Esophagus muscularis mucosa (tissue), 4 donors: ENCODE measurements around the gene VPS41. TPM values are rescaled to one million over a fixed set of nuclear protein-coding genes. Genes with fewer than 3 reads are reported as not detected.

ENCODE experiments used
- DNase-seq: peaks from one replicate; pipeline ENCODE4 v3.0.0-alpha.2; 2017; ENCODE audit errors: extremely low spot score
- H3K27ac ChIP-seq, 4 donors: fragments of 200-600 bp; sonication (generic); replicated peaks in 1 of 4; 1 replicate in 3 of 4; 2 replicates in 1 of 4; pipeline ENCODE4 v1.5.1; 2016 to 2019; ENCODE audit warnings: mild to moderate bottlenecking in 1 of 4
- H3K27me3 ChIP-seq, 4 donors: fragments of 200-600 bp; sonication (generic); one replicate each; pipeline versions ENCODE4 v1.5.1 to v1.6.0; 2016 to 2019
- H3K36me3 ChIP-seq, 4 donors: fragments of 200-600 bp; sonication (generic); one replicate each; pipeline ENCODE4 v1.5.1; 2016 to 2019
- H3K4me1 ChIP-seq, 4 donors: fragments of 200-600 bp; sonication (generic); one replicate each; pipeline ENCODE4 v1.5.1; 2016 to 2019
- H3K4me3 ChIP-seq, 4 donors: fragments of 200-600 bp; sonication (generic); 1 replicate in 2 of 4; 2 replicates in 2 of 4; pipeline ENCODE4 v1.5.1; 2016 to 2019; ENCODE audit warnings: mild to moderate bottlenecking in 4 of 4, moderate library complexity in 1 of 4
- H3K9me3 ChIP-seq, 4 donors: fragments of 200-600 bp; sonication (generic); 1 replicate in 3 of 4; 2 replicates in 1 of 4; pipeline ENCODE4 v1.5.1; 2016 to 2019
- EP300 ChIP-seq: sonication (generic); formaldehyde crosslinking; IDR thresholded peaks from one replicate; pipeline ENCODE4 v1.6.1; 2017; ENCODE audit warnings: antibody characterized with exemption
- POLR2A ChIP-seq: fragments of 450-650 bp; IDR thresholded peaks from one replicate; pipeline ENCODE4 v1.6.1; 2017; ENCODE audit warnings: antibody characterized with exemption, moderate library complexity, mild to moderate bottlenecking, low read depth
- POLR2AphosphoS5 ChIP-seq, 2 donors: sonication (generic); formaldehyde crosslinking; IDR thresholded peaks; one replicate each; pipeline ENCODE4 v1.6.1; 2017; ENCODE audit warnings: antibody characterized with exemption in 2 of 2
- WGBS: methylation state at CpG from one replicate; pipeline ENCODE4 v1.1.5; 2018; 5-methylcytosine and 5-hydroxymethylcytosine counted together
- intact Hi-C: fragments of 100-400 bp; cut with DNase I; formaldehyde crosslinking; loops from one replicate; pipeline ENCODE4 v1.15.1; 2023
- total RNA-seq, 4 donors: library from RNA; depleted of rRNA; stranded (reverse); fragments of >200 nt; gene quantifications; one replicate each; pipeline versions ENCODE4 v1.1.0 to v1.2.1, GENCODE V29; 2016
- TF ChIP-seq, protein P1 (sequence below), 3 experiments: fragments of 200-600 bp in 2 of 3; fragments of 450-650 bp in 1 of 3; sonication (generic) in 2 of 3; IDR thresholded peaks; one replicate each; pipeline ENCODE4 v1.5.1; 2017 to 2019; ENCODE audit warnings: antibody characterized with exemption in 3 of 3, mild to moderate bottlenecking in 2 of 3, moderate library complexity in 1 of 3

Gene VPS41
- total RNA-seq, 4 donors from 2014 or later = 32.0 to 50.3 (median 32.9) TPM

DNA sequence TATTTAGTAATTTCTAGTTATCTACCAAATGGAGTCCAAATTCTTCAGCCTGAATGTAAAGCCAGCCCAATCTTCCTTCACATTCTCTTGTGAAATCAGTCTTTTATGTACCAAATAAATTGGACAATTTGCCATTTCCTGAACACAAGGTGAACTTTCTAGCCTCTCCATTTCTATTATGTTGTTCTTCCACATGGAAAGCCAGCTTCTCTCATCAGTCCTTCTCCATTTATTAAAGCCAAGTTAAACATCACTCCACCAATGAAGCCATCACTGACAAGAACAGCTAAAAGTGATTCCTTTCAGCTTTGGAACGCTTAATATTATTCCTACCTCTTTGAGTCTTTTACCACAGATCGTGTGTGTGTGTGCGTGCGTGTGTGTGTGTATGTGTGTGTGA is 88.4 kb downstream of the VPS41 start:
- 96% methylated on average over 4 of the region's 4 CpGs for WGBS
- no peak for DNase-seq
- Histone ChIP-seq H3K4me1 (peaks cover 3 to 4% (median 4%) of the 10 kb centered on the region in 4 donors), H3K27me3 (no peaks in the 10 kb centered on the region), H3K9me3 (peaks cover 0 to 6% (median 3%) of the 10 kb centered on the region in 4 donors), H3K36me3 (peaks cover 0 to 30% (median 3%) of the 10 kb centered on the region in 4 donors), H3K27ac (no peak overlapping the region), H3K4me3 (no peak overlapping the region)
- intact Hi-C loops = no loop called here
- TF ChIP-seq POLR2A (no peak), POLR2AphosphoS5 (IDR thresholded peaks at IDR 0.05) (no peak), EP300 (no peak)
- TF ChIP-seq, protein P1, sequence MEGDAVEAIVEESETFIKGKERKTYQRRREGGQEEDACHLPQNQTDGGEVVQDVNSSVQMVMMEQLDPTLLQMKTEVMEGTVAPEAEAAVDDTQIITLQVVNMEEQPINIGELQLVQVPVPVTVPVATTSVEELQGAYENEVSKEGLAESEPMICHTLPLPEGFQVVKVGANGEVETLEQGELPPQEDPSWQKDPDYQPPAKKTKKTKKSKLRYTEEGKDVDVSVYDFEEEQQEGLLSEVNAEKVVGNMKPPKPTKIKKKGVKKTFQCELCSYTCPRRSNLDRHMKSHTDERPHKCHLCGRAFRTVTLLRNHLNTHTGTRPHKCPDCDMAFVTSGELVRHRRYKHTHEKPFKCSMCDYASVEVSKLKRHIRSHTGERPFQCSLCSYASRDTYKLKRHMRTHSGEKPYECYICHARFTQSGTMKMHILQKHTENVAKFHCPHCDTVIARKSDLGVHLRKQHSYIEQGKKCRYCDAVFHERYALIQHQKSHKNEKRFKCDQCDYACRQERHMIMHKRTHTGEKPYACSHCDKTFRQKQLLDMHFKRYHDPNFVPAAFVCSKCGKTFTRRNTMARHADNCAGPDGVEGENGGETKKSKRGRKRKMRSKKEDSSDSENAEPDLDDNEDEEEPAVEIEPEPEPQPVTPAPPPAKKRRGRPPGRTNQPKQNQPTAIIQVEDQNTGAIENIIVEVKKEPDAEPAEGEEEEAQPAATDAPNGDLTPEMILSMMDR (IDR thresholded peaks at IDR 0.05) = no peak

DNA sequence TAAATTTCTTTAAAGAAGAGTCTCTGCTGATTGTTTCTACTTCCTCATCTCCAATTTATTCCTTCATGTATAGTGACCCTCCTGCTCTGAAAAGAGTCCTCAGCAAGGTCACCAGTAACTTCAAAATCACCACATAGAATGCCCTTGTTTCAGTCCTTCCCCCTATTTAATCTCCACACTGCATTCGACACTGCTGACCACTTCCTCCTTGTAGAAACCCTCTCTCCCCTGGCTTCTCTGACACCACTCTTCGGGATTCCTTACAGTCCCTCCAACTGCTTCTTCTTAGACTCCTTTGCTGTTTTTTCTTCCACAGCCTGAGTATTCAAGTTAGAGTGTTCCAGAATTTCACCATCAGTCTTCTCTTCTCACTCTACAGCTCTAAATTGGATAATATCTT is 89.5 kb downstream of the VPS41 start:
- no peaks in the 10 kb centered on the region for H3K27me3 ChIP-seq
- no peaks in the 10 kb centered on the region for H3K4me1 ChIP-seq
- intact Hi-C loops = no loop called here
- H3K4me3 ChIP-seq = no peak overlapping the region
- TF ChIP-seq POLR2AphosphoS5 (IDR thresholded peaks at IDR 0.05) (no peak), EP300 (no peak), POLR2A (no peak)
- TF ChIP-seq, protein P1 (IDR thresholded peaks at IDR 0.05) = no peak
- H3K36me3 ChIP-seq = peaks cover 0 to 36% (median 3%) of the 10 kb centered on the region in 4 donors
- 71% methylated on average over 2 of the region's 2 CpGs for WGBS
- peaks cover 0 to 6% (median 3%) of the 10 kb centered on the region in 4 donors for H3K9me3 ChIP-seq
- H3K27ac ChIP-seq = no peak overlapping the region
- DNase-seq = no peak

DNA sequence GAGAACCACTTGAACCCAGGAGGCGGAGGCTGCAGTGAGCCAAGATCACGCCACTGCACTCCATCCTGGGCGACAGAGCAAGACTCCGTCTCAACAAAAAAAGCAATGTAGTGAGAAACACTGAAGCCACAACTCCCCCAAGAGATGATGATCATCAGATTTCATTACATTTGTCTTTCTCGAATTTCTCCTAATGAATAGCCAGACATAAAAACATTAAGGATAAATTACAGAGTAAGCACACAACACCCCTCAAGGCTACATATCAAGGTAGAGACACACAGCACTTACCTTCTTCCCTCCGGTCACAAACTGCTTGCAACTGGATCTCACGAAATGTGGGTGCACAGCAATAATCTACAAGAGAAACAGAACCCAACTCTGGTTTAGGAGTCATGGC is 91.5 kb downstream of the VPS41 start:
- no peaks in the 10 kb centered on the region for H3K9me3 ChIP-seq
- no peak for DNase-seq
- H3K27me3 ChIP-seq = no peaks in the 10 kb centered on the region
- H3K36me3 ChIP-seq = peaks cover 0 to 36% (median 3%) of the 10 kb centered on the region in 4 donors
- TF ChIP-seq, protein P1 (IDR thresholded peaks at IDR 0.05) = no peak
- no peak for TF ChIP-seq POLR2A
- no peak for TF ChIP-seq POLR2AphosphoS5 (IDR thresholded peaks at IDR 0.05)
- no peak for TF ChIP-seq EP300
- no peaks in the 10 kb centered on the region for H3K4me1 ChIP-seq
- intact Hi-C loops = no loop called here
- no peak overlapping the region for H3K4me3 ChIP-seq
- 96% methylated on average over 7 of the region's 7 CpGs for WGBS
- H3K27ac ChIP-seq = no peak overlapping the region

DNA sequence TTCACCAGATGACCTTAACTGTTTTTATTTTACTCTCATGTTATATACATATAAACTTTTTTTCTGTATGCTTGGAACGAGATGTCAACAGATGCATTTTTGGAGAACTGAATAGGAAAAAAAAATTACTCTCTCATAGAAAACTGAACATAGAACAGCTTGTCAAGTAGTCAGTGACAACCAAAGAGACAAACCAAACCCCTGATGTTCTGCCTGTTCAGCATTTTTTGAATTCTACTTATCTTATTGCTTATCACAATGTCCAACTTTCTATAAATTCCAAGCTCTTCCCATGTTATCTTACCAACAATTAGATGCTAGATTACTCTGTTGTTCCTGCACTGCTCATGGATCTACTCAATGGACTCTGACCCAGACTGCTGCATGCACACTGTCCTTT is 95.2 kb downstream of the VPS41 start:
- no peak overlapping the region for H3K4me3 ChIP-seq

DNA sequence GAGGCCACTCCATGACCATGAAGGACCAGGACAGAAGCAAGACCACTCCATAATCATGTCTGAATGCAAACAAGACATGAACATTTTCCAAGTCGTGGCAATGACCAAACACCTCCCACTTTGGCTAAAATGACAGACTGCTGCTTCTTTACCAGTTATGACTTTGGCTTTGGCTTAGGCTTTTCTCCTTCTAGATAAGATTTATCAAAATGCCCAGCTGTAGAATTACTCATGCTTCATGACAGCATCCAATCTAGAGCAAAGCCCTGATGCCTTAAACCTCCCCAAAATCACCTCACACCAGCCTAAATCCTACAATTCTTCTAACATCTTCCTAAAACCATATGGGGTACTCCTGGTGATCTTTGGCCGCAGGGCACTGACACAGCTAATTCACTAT is 102.1 kb downstream of the VPS41 start:
- Histone ChIP-seq H3K36me3 (peaks cover 0 to 4% (median 0%) of the 10 kb centered on the region in 4 donors), H3K4me1 (no peaks in the 10 kb centered on the region), H3K27ac (no peak overlapping the region), H3K27me3 (no peaks in the 10 kb centered on the region), H3K4me3 (no peak overlapping the region), H3K9me3 (no peaks in the 10 kb centered on the region)
- 100% methylated on average over 2 of the region's 2 CpGs for WGBS
- TF ChIP-seq, protein P1 (IDR thresholded peaks at IDR 0.05) = no peak
- TF ChIP-seq POLR2AphosphoS5 (IDR thresholded peaks at IDR 0.05) (no peak), EP300 (no peak), POLR2A (no peak)
- intact Hi-C loops = loop anchor here (10.0 kb wide), 1 partner anchor 938 kb away; no protein-coding TSS in a partner anchor
- DNase-seq = no peak

More for the DNA sequence above, 95.2 kb downstream of the VPS41 start:
- peaks cover 0 to 30% (median 3%) of the 10 kb centered on the region in 4 donors for H3K36me3 ChIP-seq
- 88% methylated on average over 1 of the region's 1 CpG for WGBS
- H3K27ac ChIP-seq = no peak overlapping the region
- H3K27me3 ChIP-seq = no peaks in the 10 kb centered on the region
- no peak for DNase-seq
- H3K4me1 ChIP-seq = no peaks in the 10 kb centered on the region
- TF ChIP-seq, protein P1 (IDR thresholded peaks at IDR 0.05) = no peak
- intact Hi-C loops = no loop called here
- H3K9me3 ChIP-seq = no peaks in the 10 kb centered on the region
